SW 1271 (cell line): ENCODE measurements around the gene SLC29A4.
"Not testable (repeated sequence)": the region's sequence is repeated elsewhere in the genome, so short reads cannot be mapped to it uniquely, and the experiment has no call there.

Experiments
- DNase-seq, 2 experiments: peaks; one replicate each; lab custom pipeline; 2025; lab: John Stamatoyannopoulos, UW

The SLC29A4 gene

GRCh38 chr7:5274441-5274840 is 8.3 kb upstream of the SLC29A4 start:
- DNase-seq = no peak

- DNase-seq = not testable (repeated sequence)
These were observed 7.7 kb upstream of the SLC29A4 start for GRCh38 chr7:5274985-5275431.

- not testable (repeated sequence) for DNase-seq
These were observed 7.2 kb upstream of the SLC29A4 start for GRCh38 chr7:5275510-5275909.

- DNase-seq = not testable (repeated sequence)
These were observed 6.6 kb upstream of the SLC29A4 start for GRCh38 chr7:5276123-5276522.

GRCh38 chr7:5276611-5277010 is 6.1 kb upstream of the SLC29A4 start:
- DNase-seq = no peak

GRCh38 chr7:5278766-5279165 is 4.0 kb upstream of the SLC29A4 start:
- DNase-seq = no peak

- DNase-seq = no peak
These were observed 3.0 kb upstream of the SLC29A4 start for GRCh38 chr7:5279734-5280133.

- DNase-seq = not testable (repeated sequence)
These were observed 894 bp upstream of the SLC29A4 start for GRCh38 chr7:5281598-5282500.

- DNase-seq = no peak
These were observed 919 bp downstream of the SLC29A4 start for GRCh38 chr7:5283421-5284303.

GRCh38 chr7:5284304-5285281 is 1.9 kb downstream of the SLC29A4 start:
- peak in 1 of 2 experiments; percentile 37 for DNase-seq

GRCh38 chr7:5286933-5287332 is 4.2 kb downstream of the SLC29A4 start:
- DNase-seq = no peak

- DNase-seq = not testable (repeated sequence)
These were observed 4.6 kb downstream of the SLC29A4 start for GRCh38 chr7:5287373-5287772.

GRCh38 chr7:5287802-5288201 is 5.1 kb downstream of the SLC29A4 start:
- no peak for DNase-seq

- not testable (repeated sequence) for DNase-seq
These were observed 5.8 kb downstream of the SLC29A4 start for GRCh38 chr7:5288560-5288959.

- DNase-seq = no peak
These were observed 6.6 kb downstream of the SLC29A4 start for GRCh38 chr7:5289355-5289754.

GRCh38 chr7:5291301-5291700 is 8.6 kb downstream of the SLC29A4 start:
- DNase-seq = no peak

- DNase-seq = not testable (repeated sequence)
These were observed 9.1 kb downstream of the SLC29A4 start for GRCh38 chr7:5291711-5292335.

GRCh38 chr7:5294169-5294987 is 11.6 kb downstream of the SLC29A4 start:
- DNase-seq = no peak

GRCh38 chr7:5295039-5296014 is 12.6 kb downstream of the SLC29A4 start:
- DNase-seq = no peak
